Skeletal muscle tissue (tissue), 4 donors: ENCODE measurements around the gene VPS50. TPM values are rescaled to one million over a fixed set of nuclear protein-coding genes. Genes with fewer than 3 reads are reported as not detected.

Experiments
- H3K27ac ChIP-seq: one replicate; pipeline ENCODE4 v1.7.0; 2013; ENCODE audit warnings: mild to moderate bottlenecking, low read depth, low read length, inconsistent platforms
- H3K27me3 ChIP-seq, 3 donors: one replicate each; pipeline ENCODE4 v1.7.0; 2013; ENCODE audit warnings: low read length in 3 of 3; ENCODE audit not compliant: control insufficient read depth in 3 of 3, insufficient read depth in 3 of 3
- H3K36me3 ChIP-seq, 3 donors: one replicate each; pipeline ENCODE4 v1.7.0; 2013; ENCODE audit warnings: low read length in 3 of 3; ENCODE audit not compliant: control insufficient read depth in 3 of 3, insufficient read depth in 3 of 3
- H3K4me1 ChIP-seq, 3 donors: one replicate each; pipeline ENCODE4 v1.7.0; 2013; ENCODE audit warnings: low read length in 3 of 3, mild to moderate bottlenecking in 3 of 3; ENCODE audit not compliant: control insufficient read depth in 3 of 3, insufficient read depth in 3 of 3
- H3K4me3 ChIP-seq, 3 donors: one replicate each; pipeline ENCODE4 v1.7.0; 2013; ENCODE audit warnings: low read length in 3 of 3
- H3K9ac ChIP-seq, 3 donors: one replicate each; pipeline ENCODE4 v1.7.0; 2013; ENCODE audit warnings: low read length in 3 of 3, mild to moderate bottlenecking in 3 of 3, moderate library complexity in 2 of 3, low read depth in 1 of 3
- H3K9me3 ChIP-seq, 3 donors: one replicate each; pipeline ENCODE4 v1.7.0; 2013; ENCODE audit warnings: low read length in 3 of 3; ENCODE audit not compliant: control insufficient read depth in 3 of 3
- total RNA-seq: library from RNA; depleted of rRNA; stranded (reverse); fragments of >200 nt; gene quantifications from one replicate; pipeline ENCODE4 v1.2.3, GENCODE V29; 2014
- donor health status: Osteomylitis.

VPS50 gene
- total RNA-seq, 1 donor from 2014 or later: 47.0 TPM

GRCh38 chr7:93238131-93238530, 6.0 kb downstream of the VPS50 start:
- H3K27me3 ChIP-seq: no peaks in the 10 kb centered on the region
- H3K9ac ChIP-seq: no peak overlapping the region
- H3K4me3 ChIP-seq: no peak overlapping the region
- no peak overlapping the region for H3K27ac ChIP-seq
- peaks cover 0 to 3% (median 0%) of the 10 kb centered on the region in 3 donors for H3K36me3 ChIP-seq
- no peaks in the 10 kb centered on the region for H3K9me3 ChIP-seq
- H3K4me1 ChIP-seq: peaks cover 0 to 7% (median 5%) of the 10 kb centered on the region in 3 donors

DNA sequence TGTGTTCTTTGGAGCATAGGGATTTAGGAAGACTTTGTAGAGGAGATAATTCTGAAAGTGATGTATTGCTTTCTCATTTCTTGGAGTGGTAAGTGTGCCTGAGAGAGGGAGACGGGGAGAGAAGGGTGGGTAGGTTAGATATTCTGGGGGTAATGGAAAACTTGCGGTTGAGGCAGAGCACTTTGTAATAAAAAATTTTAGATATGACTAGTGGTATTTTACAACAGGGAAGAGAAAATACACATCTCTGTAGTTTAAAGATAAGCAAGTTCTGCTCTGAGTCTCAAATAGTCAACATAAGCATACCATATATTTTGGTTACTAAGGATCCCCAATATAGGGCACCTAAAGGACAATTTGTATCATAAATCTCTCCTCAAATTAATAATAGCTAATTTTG, 6.6 kb downstream of the VPS50 start:
- H3K4me3 ChIP-seq: no peak overlapping the region
- peaks cover 0 to 3% (median 0%) of the 10 kb centered on the region in 3 donors for H3K36me3 ChIP-seq
- no peak overlapping the region for H3K9ac ChIP-seq
- no peaks in the 10 kb centered on the region for H3K27me3 ChIP-seq
- H3K27ac ChIP-seq: no peak overlapping the region
- H3K9me3 ChIP-seq: no peaks in the 10 kb centered on the region
- H3K4me1 ChIP-seq: peaks cover 0 to 4% (median under 1%) of the 10 kb centered on the region in 3 donors

DNA sequence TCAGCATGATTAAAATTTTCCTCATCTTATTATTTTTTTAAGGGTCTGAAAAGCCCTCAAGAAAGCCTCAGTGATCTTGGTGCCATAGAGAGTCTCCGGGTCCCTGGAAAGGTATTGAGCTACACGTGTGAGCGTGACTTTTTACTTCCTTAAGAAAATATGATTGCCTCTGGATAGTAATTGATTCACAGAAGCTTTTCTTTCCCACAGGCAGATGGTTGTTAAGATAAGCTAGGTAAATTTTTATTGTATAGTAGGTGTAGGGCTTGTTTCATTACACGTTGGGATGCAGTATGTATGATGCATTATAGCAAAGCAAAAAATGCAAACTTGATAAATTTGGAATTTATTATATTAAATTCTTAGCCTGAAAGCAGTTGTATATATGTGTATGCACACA, 7.7 kb downstream of the VPS50 start:
- H3K9ac ChIP-seq: no peak overlapping the region
- H3K27ac ChIP-seq: no peak overlapping the region
- peaks cover 0 to 3% (median 0%) of the 10 kb centered on the region in 3 donors for H3K36me3 ChIP-seq
- H3K4me3 ChIP-seq: no peak overlapping the region
- H3K4me1 ChIP-seq: no peaks in the 10 kb centered on the region
- H3K9me3 ChIP-seq: no peaks in the 10 kb centered on the region
- no peaks in the 10 kb centered on the region for H3K27me3 ChIP-seq

DNA sequence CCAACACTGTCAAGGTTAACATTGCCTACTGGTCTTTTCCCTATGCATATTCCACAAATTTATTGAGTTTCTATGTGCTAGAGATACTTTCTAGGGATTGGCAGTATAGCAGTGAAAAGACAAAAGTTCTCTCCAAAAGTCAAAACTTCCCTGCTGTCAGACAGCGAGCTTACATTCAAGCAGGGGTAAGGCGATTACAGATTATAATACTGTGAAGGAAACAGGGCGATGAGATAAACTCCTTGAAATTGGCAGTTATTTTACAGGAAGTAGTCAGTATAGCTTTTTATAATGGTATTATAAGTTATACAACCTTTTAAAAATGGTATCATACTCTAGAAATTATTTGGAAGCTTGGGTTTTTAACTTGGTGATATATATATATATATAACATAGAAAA, 9.9 kb downstream of the VPS50 start:
- H3K9ac ChIP-seq: no peak overlapping the region
- no peak overlapping the region for H3K27ac ChIP-seq
- no peak overlapping the region for H3K4me3 ChIP-seq
- no peaks in the 10 kb centered on the region for H3K9me3 ChIP-seq
- no peaks in the 10 kb centered on the region for H3K27me3 ChIP-seq
- no peaks in the 10 kb centered on the region for H3K4me1 ChIP-seq
- H3K36me3 ChIP-seq: peaks cover 0 to 3% (median 0%) of the 10 kb centered on the region in 3 donors

- no peak overlapping the region for H3K27ac ChIP-seq
- peaks cover 0 to 3% (median 0%) of the 10 kb centered on the region in 3 donors for H3K36me3 ChIP-seq
- no peaks in the 10 kb centered on the region for H3K9me3 ChIP-seq
- no peak overlapping the region for H3K9ac ChIP-seq
- no peak overlapping the region for H3K4me3 ChIP-seq
- H3K27me3 ChIP-seq: no peaks in the 10 kb centered on the region
- H3K4me1 ChIP-seq: no peaks in the 10 kb centered on the region
Observed at GRCh38 chr7:93245525-93246432, 13.6 kb downstream of the VPS50 start.

GRCh38 chr7:93249491-93250148, 17.5 kb downstream of the VPS50 start:
- Histone ChIP-seq H3K4me1 (no peaks in the 10 kb centered on the region), H3K27me3 (no peaks in the 10 kb centered on the region), H3K27ac (no peak overlapping the region), H3K4me3 (no peak overlapping the region), H3K9me3 (no peaks in the 10 kb centered on the region), H3K9ac (no peak overlapping the region), H3K36me3 (peaks cover 0 to 2% (median 0%) of the 10 kb centered on the region in 3 donors)

GRCh38 chr7:93258661-93259060, 26.5 kb downstream of the VPS50 start:
- H3K27me3 ChIP-seq: no peaks in the 10 kb centered on the region
- H3K27ac ChIP-seq: no peak overlapping the region
- H3K4me1 ChIP-seq: no peaks in the 10 kb centered on the region
- no peak overlapping the region for H3K4me3 ChIP-seq
- H3K9ac ChIP-seq: no peak overlapping the region
- H3K9me3 ChIP-seq: no peaks in the 10 kb centered on the region
- H3K36me3 ChIP-seq: peaks cover 0 to 15% (median 2%) of the 10 kb centered on the region in 3 donors

GRCh38 chr7:93262535-93262934, 30.4 kb downstream of the VPS50 start:
- Histone ChIP-seq H3K4me3 (no peak overlapping the region), H3K9me3 (no peaks in the 10 kb centered on the region), H3K9ac (no peak overlapping the region), H3K4me1 (no peaks in the 10 kb centered on the region), H3K27ac (no peak overlapping the region), H3K36me3 (peaks cover 0 to 7% (median 2%) of the 10 kb centered on the region in 3 donors), H3K27me3 (no peaks in the 10 kb centered on the region)

DNA sequence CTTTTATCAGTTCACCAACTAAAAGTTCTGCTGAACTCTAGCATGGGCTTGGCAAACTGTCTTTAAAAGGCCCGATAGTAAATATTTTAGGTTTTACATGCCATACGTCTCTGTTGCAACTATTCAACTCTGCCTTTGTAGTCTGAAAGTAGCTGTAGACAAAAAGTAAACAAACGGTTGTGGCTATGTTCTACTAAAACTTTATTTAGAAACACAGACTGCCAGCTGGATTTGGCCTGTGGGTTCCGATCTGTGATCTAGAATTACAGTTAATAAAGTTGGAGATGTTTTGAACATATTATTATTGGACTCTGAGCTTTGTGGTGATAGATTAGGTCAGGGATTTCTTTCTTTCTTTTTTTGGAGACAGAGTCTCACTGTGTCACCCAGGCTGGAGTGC, 33.1 kb downstream of the VPS50 start:
- Histone ChIP-seq H3K4me1 (no peaks in the 10 kb centered on the region), H3K4me3 (no peak overlapping the region), H3K36me3 (peaks cover 0 to 4% (median 2%) of the 10 kb centered on the region in 3 donors), H3K9me3 (no peaks in the 10 kb centered on the region), H3K9ac (no peak overlapping the region), H3K27ac (no peak overlapping the region), H3K27me3 (no peaks in the 10 kb centered on the region)

- H3K27me3 ChIP-seq: no peaks in the 10 kb centered on the region
- no peak overlapping the region for H3K4me3 ChIP-seq
- H3K27ac ChIP-seq: no peak overlapping the region
- H3K36me3 ChIP-seq: peaks cover 0 to 19% (median 18%) of the 10 kb centered on the region in 3 donors
- no peaks in the 10 kb centered on the region for H3K9me3 ChIP-seq
- H3K4me1 ChIP-seq: no peaks in the 10 kb centered on the region
- no peak overlapping the region for H3K9ac ChIP-seq
Observed at GRCh38 chr7:93279541-93279940, 47.4 kb downstream of the VPS50 start.
